HAP-1 (cell line): ENCODE data around the gene CPE.

Experiments used
- DNase-seq, 2 experiments: peaks; one replicate each; pipeline ENCODE4 v3.0.0-alpha.2; 2016 to 2020; ENCODE audit warnings: low spot score in 2 of 2
- H3K27me3 ChIP-seq: fragments of 250-450 bp; sonication (Bioruptor Pico); 2 replicates; pipeline ENCODE4 v1.5.1; 2020; ENCODE audit warnings: low read depth, mild to moderate bottlenecking, moderate library complexity
- H3K36me3 ChIP-seq: fragments of 250-450 bp; sonication (Bioruptor Pico); replicated peaks from 2 replicates; pipeline ENCODE4 v1.5.1; 2020; ENCODE audit warnings: mild to moderate bottlenecking
- H3K4me1 ChIP-seq: fragments of 250-450 bp; sonication (Bioruptor Pico); 2 replicates; pipeline ENCODE4 v1.5.1; 2020; ENCODE audit warnings: mild to moderate bottlenecking
- H3K4me3 ChIP-seq: fragments of 250-450 bp; sonication (Bioruptor Pico); 2 replicates; pipeline ENCODE4 v1.5.1; 2020; ENCODE audit warnings: mild to moderate bottlenecking, moderate library complexity
- H3K9me3 ChIP-seq: fragments of 250-450 bp; sonication (Bioruptor Pico); 2 replicates; pipeline ENCODE4 v1.5.1; 2020; ENCODE audit warnings: mild to moderate bottlenecking, moderate library complexity
- in situ Hi-C: fragments of 300-500 bp; cut with MboI; formaldehyde crosslinking; loops from 3 replicates; pipeline ENCODE4 v1.14.3; 2020; ENCODE audit warnings: low sequenced_read_pairs, inconsistent platforms, mixed read lengths

The CPE gene

GRCh38 chr4:165504184-165504583 lies 125.4 kb downstream of the CPE start:
- H3K27me3 ChIP-seq, result no peaks in the 10 kb centered on the region
- H3K9me3 ChIP-seq, result no peaks in the 10 kb centered on the region
- no peaks in the 10 kb centered on the region for H3K36me3 ChIP-seq
- H3K4me3 ChIP-seq, result no peak overlapping the region
- DNase-seq, result no peak
- in situ Hi-C loops, result no loop called here
- no peaks in the 10 kb centered on the region for H3K4me1 ChIP-seq

- H3K9me3 ChIP-seq, result no peaks in the 10 kb centered on the region
- in situ Hi-C loops, result no loop called here
- DNase-seq, result no peak
- H3K4me1 ChIP-seq, result no peaks in the 10 kb centered on the region
- no peak overlapping the region for H3K4me3 ChIP-seq
- no peaks in the 10 kb centered on the region for H3K36me3 ChIP-seq
- no peaks in the 10 kb centered on the region for H3K27me3 ChIP-seq
Observed at GRCh38 chr4:165505958-165506837, 127.4 kb downstream of the CPE start.

GRCh38 chr4:165506849-165507248 lies 128.0 kb downstream of the CPE start:
- H3K27me3 ChIP-seq, result no peaks in the 10 kb centered on the region
- DNase-seq, result no peak
- in situ Hi-C loops, result no loop called here
- no peak overlapping the region for H3K4me3 ChIP-seq
- H3K36me3 ChIP-seq, result no peaks in the 10 kb centered on the region
- H3K9me3 ChIP-seq, result no peaks in the 10 kb centered on the region
- H3K4me1 ChIP-seq, result no peaks in the 10 kb centered on the region

- in situ Hi-C loops, result no loop called here
Observed at GRCh38 chr4:165507381-165507780, 128.6 kb downstream of the CPE start.

GRCh38 chr4:165508372-165509120 lies 129.7 kb downstream of the CPE start:
- DNase-seq, result no peak
- Histone ChIP-seq H3K36me3 (no peaks in the 10 kb centered on the region), H3K27me3 (no peaks in the 10 kb centered on the region), H3K9me3 (no peaks in the 10 kb centered on the region), H3K4me3 (no peak overlapping the region), H3K4me1 (no peaks in the 10 kb centered on the region)
- in situ Hi-C loops, result no loop called here

More at GRCh38 chr4:165507381-165507780, 128.6 kb downstream of the CPE start:
- Histone ChIP-seq H3K9me3 (no peaks in the 10 kb centered on the region), H3K27me3 (no peaks in the 10 kb centered on the region), H3K36me3 (no peaks in the 10 kb centered on the region), H3K4me1 (no peaks in the 10 kb centered on the region), H3K4me3 (no peak overlapping the region)
- no peak for DNase-seq

GRCh38 chr4:165512424-165512823 lies 133.6 kb downstream of the CPE start:
- DNase-seq, result no peak
- peaks cover 9% of the 10 kb centered on the region; the same call in 1 of the 2 replicates for H3K4me1 ChIP-seq
- H3K36me3 ChIP-seq, result no peaks in the 10 kb centered on the region
- H3K9me3 ChIP-seq, result no peaks in the 10 kb centered on the region
- no peaks in the 10 kb centered on the region for H3K27me3 ChIP-seq
- in situ Hi-C loops, result no loop called here
- H3K4me3 ChIP-seq, result no peak overlapping the region

- H3K36me3 ChIP-seq, result no peaks in the 10 kb centered on the region
- no peaks in the 10 kb centered on the region for H3K27me3 ChIP-seq
- H3K4me1 ChIP-seq, result peaks cover 9% of the 10 kb centered on the region; the same call in 1 of the 2 replicates
- no peak for DNase-seq
- H3K9me3 ChIP-seq, result no peaks in the 10 kb centered on the region
- in situ Hi-C loops, result no loop called here
- no peak overlapping the region for H3K4me3 ChIP-seq
Observed at GRCh38 chr4:165514739-165515138, 135.9 kb downstream of the CPE start.

- H3K36me3 ChIP-seq, result no peaks in the 10 kb centered on the region
- DNase-seq, result no peak
- no peak overlapping the region for H3K4me3 ChIP-seq
- in situ Hi-C loops, result no loop called here
- H3K27me3 ChIP-seq, result no peaks in the 10 kb centered on the region
- no peaks in the 10 kb centered on the region for H3K9me3 ChIP-seq
- H3K4me1 ChIP-seq, result peaks cover 9% of the 10 kb centered on the region; the same call in 1 of the 2 replicates
Observed at GRCh38 chr4:165515201-165515600, 136.4 kb downstream of the CPE start.

GRCh38 chr4:165516281-165516833 lies 137.5 kb downstream of the CPE start:
- DNase-seq, result peak; percentile 48 to 82
- Histone ChIP-seq H3K4me1 (peaks cover 9% of the 10 kb centered on the region; the same call in 1 of the 2 replicates), H3K27me3 (no peaks in the 10 kb centered on the region), H3K36me3 (no peaks in the 10 kb centered on the region), H3K9me3 (no peaks in the 10 kb centered on the region), H3K4me3 (no peak overlapping the region)
- in situ Hi-C loops, result no loop called here

GRCh38 chr4:165517216-165517615 lies 138.4 kb downstream of the CPE start:
- in situ Hi-C loops, result no loop called here
- H3K4me1 ChIP-seq, result peaks cover 9% of the 10 kb centered on the region; the same call in 1 of the 2 replicates

GRCh38 chr4:165518024-165518616 lies 139.3 kb downstream of the CPE start:
- no peaks in the 10 kb centered on the region for H3K27me3 ChIP-seq
- in situ Hi-C loops, result no loop called here
- peaks cover 9% of the 10 kb centered on the region; the same call in 1 of the 2 replicates for H3K4me1 ChIP-seq
- DNase-seq, result no peak
- no peak overlapping the region for H3K4me3 ChIP-seq
- H3K36me3 ChIP-seq, result no peaks in the 10 kb centered on the region
- H3K9me3 ChIP-seq, result no peaks in the 10 kb centered on the region

More at GRCh38 chr4:165517216-165517615, 138.4 kb downstream of the CPE start:
- Histone ChIP-seq H3K36me3 (no peaks in the 10 kb centered on the region), H3K4me3 (no peak overlapping the region), H3K9me3 (no peaks in the 10 kb centered on the region), H3K27me3 (no peaks in the 10 kb centered on the region)
- no peak for DNase-seq

- H3K4me1 ChIP-seq, result peaks cover 9% of the 10 kb centered on the region; the same call in 1 of the 2 replicates
- no peaks in the 10 kb centered on the region for H3K36me3 ChIP-seq
- no peak overlapping the region for H3K4me3 ChIP-seq
- H3K9me3 ChIP-seq, result no peaks in the 10 kb centered on the region
- DNase-seq, result no peak
- H3K27me3 ChIP-seq, result no peaks in the 10 kb centered on the region
- in situ Hi-C loops, result no loop called here
Observed at GRCh38 chr4:165518686-165519085, 139.9 kb downstream of the CPE start.

- Histone ChIP-seq H3K4me1 (peaks cover 9% of the 10 kb centered on the region; the same call in 1 of the 2 replicates), H3K4me3 (no peak overlapping the region), H3K9me3 (no peaks in the 10 kb centered on the region), H3K36me3 (no peaks in the 10 kb centered on the region), H3K27me3 (no peaks in the 10 kb centered on the region)
- DNase-seq, result no peak
- in situ Hi-C loops, result no loop called here
Observed at GRCh38 chr4:165519591-165519990, 140.8 kb downstream of the CPE start.
